Measurements from ENCODE around the gene CYB561D1. TPM values are rescaled to one million over a fixed set of nuclear protein-coding genes. Genes with fewer than 3 reads are reported as not detected.

The CYB561D1 gene
- total RNA-seq, 2 experiments from 2014 or later, result 19.5 to 21.4 TPM

- Mint-ChIP-seq H3K36me3 (ENCODE audit: low read depth) (no peaks in the 10 kb centered on the region), H3K9me3 (no peaks in the 10 kb centered on the region), H3K4me1 (peaks cover 36% of the 10 kb centered on the region), H3K27ac (peak within 1 kb of the TSS; percentile 79), H3K4me3 (peak within 1 kb of the TSS; percentile 93), H3K27me3 (peaks cover 17% of the 10 kb centered on the region)
- DNase-seq, result peak; percentile 94
- CTCF ChIA-PET, result interaction anchor here (0.6 to 25.9 kb wide), 8 partner anchors 10 to 65 kb away, joined by 3 to 779 read pairs (median 4); partner anchors contain the start of genes CYB561D1, GNAI3, GPR61 and PSMA5
- POLR2A ChIA-PET, result interaction anchor here (0.6 to 6.4 kb wide), 18 partner anchors 9 to 551 kb away, joined by 3 to 78 read pairs (median 5); partner anchors contain the start of genes AMIGO1, AMPD2, CELSR2 and CYB561D1
These were observed 10.0 kb upstream of the CYB561D1 start, which contains the start of gene ATXN7L2 for GRCh38 chr1:109483672-109484518. ATXN7L2 (plus strand) TSS chr1:109483905; CDS start chr1:109483954, 49 bp downstream.

- peak overlapping the region; percentile 79 for H3K27ac Mint-ChIP-seq
- H3K9me3 Mint-ChIP-seq, result no peaks in the 10 kb centered on the region
- peaks cover 11% of the 10 kb centered on the region for H3K27me3 Mint-ChIP-seq
- ChIA-PET POLR2A (interaction anchor here (0.6 to 6.4 kb wide), 16 partner anchors 10 to 550 kb away, joined by 3 to 78 read pairs (median 6); partner anchors contain the start of genes AMIGO1, AMPD2, CELSR2 and CYB561D1), CTCF (interaction anchor here (0.6 to 25.9 kb wide), 6 partner anchors 9 to 64 kb away, joined by 3 to 779 read pairs (median 4); partner anchors contain the start of genes CYB561D1, GNAI3 and GPR61)
- peaks cover 34% of the 10 kb centered on the region for H3K4me1 Mint-ChIP-seq
- peak overlapping the region; percentile 93 for H3K4me3 Mint-ChIP-seq
- no peak for DNase-seq
- H3K36me3 Mint-ChIP-seq (ENCODE audit: low read depth), result peaks cover 2% of the 10 kb centered on the region
These were observed 9.3 kb upstream of the CYB561D1 start for GRCh38 chr1:109484519-109484975.

- Mint-ChIP-seq H3K9me3 (no peaks in the 10 kb centered on the region), H3K4me1 (peaks cover 34% of the 10 kb centered on the region), H3K4me3 (peak overlapping the region; percentile 93), H3K27ac (peak overlapping the region; percentile 79), H3K27me3 (peaks cover 10% of the 10 kb centered on the region), H3K36me3 (ENCODE audit: low read depth) (peaks cover 2% of the 10 kb centered on the region)
- ChIA-PET POLR2A (interaction anchor here (1.6 to 6.4 kb wide), 8 partner anchors 10 to 385 kb away, joined by 4 to 78 read pairs (median 22); partner anchors contain the start of genes AMIGO1, CYB561D1, GNAI3 and PSMA5), CTCF (interaction anchor here (1.0 to 25.9 kb wide), 3 partner anchors 9 to 50 kb away, joined by 3 to 779 read pairs (median 51); partner anchors contain the start of genes CYB561D1 and GPR61)
- DNase-seq, result no peak
These were observed 8.9 kb upstream of the CYB561D1 start for GRCh38 chr1:109485001-109485400.

GRCh38 chr1:109487261-109487660, 6.6 kb upstream of the CYB561D1 start:
- Mint-ChIP-seq H3K27ac (no peak overlapping the region), H3K36me3 (ENCODE audit: low read depth) (peaks cover 6% of the 10 kb centered on the region)
- POLR2A ChIA-PET, result interaction anchor here (1.2 to 6.4 kb wide), 3 partner anchors 43 to 97 kb away, joined by 3 to 78 read pairs (median 46); partner anchors contain the start of gene PSMA5

GRCh38 chr1:109488201-109488600, 5.7 kb upstream of the CYB561D1 start:
- POLR2A ChIA-PET, result interaction anchor here (1.4 to 6.4 kb wide), 2 partner anchors 14 to 62 kb away, joined by 3 to 78 read pairs; partner anchors contain the start of gene PSMA5
- Mint-ChIP-seq H3K4me1 (peaks cover 26% of the 10 kb centered on the region), H3K4me3 (no peak overlapping the region)

More at GRCh38 chr1:109487261-109487660, 6.6 kb upstream of the CYB561D1 start:
- peaks cover under 1% of the 10 kb centered on the region for H3K27me3 Mint-ChIP-seq
- peaks cover 33% of the 10 kb centered on the region for H3K4me1 Mint-ChIP-seq
- CTCF ChIA-PET, result interaction anchor here (25.9 kb wide), 1 partner anchor 48 kb away, joined by 779 read pairs; the partner anchor contains the start of gene GPR61
- no peak overlapping the region for H3K4me3 Mint-ChIP-seq
- no peaks in the 10 kb centered on the region for H3K9me3 Mint-ChIP-seq
- DNase-seq, result no peak

GRCh38 chr1:109488696-109489095, 5.2 kb upstream of the CYB561D1 start:
- POLR2A ChIA-PET, result interaction anchor here (1.4 kb wide), 1 partner anchor 14 kb away, joined by 3 read pairs; no protein-coding TSS in a partner anchor
- Mint-ChIP-seq H3K4me3 (no peak overlapping the region), H3K27me3 (no peaks in the 10 kb centered on the region), H3K36me3 (ENCODE audit: low read depth) (peaks cover 6% of the 10 kb centered on the region), H3K4me1 (peaks cover 22% of the 10 kb centered on the region), H3K27ac (no peak overlapping the region), H3K9me3 (no peaks in the 10 kb centered on the region)
- CTCF ChIA-PET, result interaction anchor here (0.8 to 25.9 kb wide), 4 partner anchors 10 to 47 kb away, joined by 3 to 779 read pairs (median 77); partner anchors contain the start of genes AMIGO1 and GPR61
- DNase-seq, result no peak

More at GRCh38 chr1:109488201-109488600, 5.7 kb upstream of the CYB561D1 start:
- H3K36me3 Mint-ChIP-seq (ENCODE audit: low read depth), result peaks cover 6% of the 10 kb centered on the region
- CTCF ChIA-PET, result interaction anchor here (0.8 to 25.9 kb wide), 4 partner anchors 11 to 47 kb away, joined by 3 to 779 read pairs (median 77); partner anchors contain the start of genes AMIGO1 and GPR61
- no peak overlapping the region for H3K27ac Mint-ChIP-seq
- no peaks in the 10 kb centered on the region for H3K27me3 Mint-ChIP-seq
- no peak for DNase-seq
- H3K9me3 Mint-ChIP-seq, result no peaks in the 10 kb centered on the region

GRCh38 chr1:109490029-109490933, 3.6 kb upstream of the CYB561D1 start:
- peaks cover 22% of the 10 kb centered on the region for H3K4me1 Mint-ChIP-seq
- H3K27me3 Mint-ChIP-seq, result no peaks in the 10 kb centered on the region
- peaks cover 10% of the 10 kb centered on the region for H3K36me3 Mint-ChIP-seq (ENCODE audit: low read depth)
- no peak overlapping the region for H3K4me3 Mint-ChIP-seq
- H3K27ac Mint-ChIP-seq, result no peak overlapping the region
- POLR2A ChIA-PET, result interaction anchor here (0.7 to 5.8 kb wide), 8 partner anchors 11 to 65 kb away, joined by 3 to 54 read pairs (median 4); partner anchors contain the start of genes AMIGO1, GNAI3 and PSMA5
- H3K9me3 Mint-ChIP-seq, result no peaks in the 10 kb centered on the region
- CTCF ChIA-PET, result interaction anchor here (0.6 to 25.9 kb wide), 16 partner anchors 9 to 205 kb away, joined by 3 to 779 read pairs (median 4); partner anchors contain the start of genes AMIGO1, GNAI3 and GPR61
- peak; percentile 78 for DNase-seq

GRCh38 chr1:109490934-109491302, 3.0 kb upstream of the CYB561D1 start:
- ChIA-PET CTCF (interaction anchor here (0.7 to 25.9 kb wide), 13 partner anchors 8 to 130 kb away, joined by 3 to 779 read pairs (median 6); partner anchors contain the start of genes AMIGO1, GNAI3 and GPR61), POLR2A (interaction anchor here (0.7 to 8.1 kb wide), 9 partner anchors 7 to 65 kb away, joined by 3 to 64 read pairs (median 4); partner anchors contain the start of genes AMIGO1, ATXN7L2, GNAI3 and PSMA5)
- peaks cover 13% of the 10 kb centered on the region for H3K36me3 Mint-ChIP-seq (ENCODE audit: low read depth)
- no peak for DNase-seq
- H3K27ac Mint-ChIP-seq, result no peak overlapping the region
- peaks cover 25% of the 10 kb centered on the region for H3K4me1 Mint-ChIP-seq
- no peaks in the 10 kb centered on the region for H3K9me3 Mint-ChIP-seq
- no peaks in the 10 kb centered on the region for H3K27me3 Mint-ChIP-seq
- no peak overlapping the region for H3K4me3 Mint-ChIP-seq

- Mint-ChIP-seq H3K9me3 (no peaks in the 10 kb centered on the region), H3K4me3 (no peak overlapping the region), H3K27ac (no peak overlapping the region), H3K27me3 (no peaks in the 10 kb centered on the region), H3K36me3 (ENCODE audit: low read depth) (peaks cover 18% of the 10 kb centered on the region), H3K4me1 (peaks cover 29% of the 10 kb centered on the region)
- ChIA-PET POLR2A (interaction anchor here (0.7 to 8.1 kb wide), 8 partner anchors 7 to 66 kb away, joined by 3 to 64 read pairs (median 6); partner anchors contain the start of genes ATXN7L2, GNAI3 and PSMA5), CTCF (interaction anchor here (0.7 to 25.9 kb wide), 9 partner anchors 7 to 129 kb away, joined by 3 to 779 read pairs (median 11); partner anchors contain the start of genes AMIGO1, ATXN7L2, GNAI3 and GPR61)
- no peak for DNase-seq
These were observed 2.5 kb upstream of the CYB561D1 start for GRCh38 chr1:109491372-109491771.

GRCh38 chr1:109492779-109493178, 1.1 kb upstream of the CYB561D1 start:
- DNase-seq, result no peak
- no peaks in the 10 kb centered on the region for H3K9me3 Mint-ChIP-seq
- POLR2A ChIA-PET, result interaction anchor here (1.1 to 8.1 kb wide), 8 partner anchors 9 to 67 kb away, joined by 3 to 64 read pairs (median 15); partner anchors contain the start of genes ATXN7L2, GNAI3 and PSMA5
- no peak overlapping the region for H3K27ac Mint-ChIP-seq
- peaks cover 36% of the 10 kb centered on the region for H3K4me1 Mint-ChIP-seq
- H3K4me3 Mint-ChIP-seq, result no peak overlapping the region
- CTCF ChIA-PET, result interaction anchor here (0.7 to 25.9 kb wide), 12 partner anchors 7 to 269 kb away, joined by 3 to 779 read pairs (median 6); partner anchors contain the start of genes AMIGO1, ATXN7L2, GNAI3 and GPR61
- H3K36me3 Mint-ChIP-seq (ENCODE audit: low read depth), result peaks cover 28% of the 10 kb centered on the region
- no peaks in the 10 kb centered on the region for H3K27me3 Mint-ChIP-seq

GRCh38 chr1:109493227-109493626, 667 bp upstream of the CYB561D1 start:
- Mint-ChIP-seq H3K9me3 (no peaks in the 10 kb centered on the region), H3K4me1 (peaks cover 39% of the 10 kb centered on the region), H3K4me3 (peak overlapping the region; percentile 96), H3K36me3 (ENCODE audit: low read depth) (peaks cover 31% of the 10 kb centered on the region), H3K27ac (no peak overlapping the region), H3K27me3 (no peaks in the 10 kb centered on the region)
- ChIA-PET POLR2A (interaction anchor here (1.1 to 8.1 kb wide), 10 partner anchors 9 to 147 kb away, joined by 3 to 64 read pairs (median 12); partner anchors contain the start of genes ATXN7L2, GNAI3 and PSMA5), CTCF (interaction anchor here (0.6 to 25.9 kb wide), 15 partner anchors 9 to 687 kb away, joined by 3 to 779 read pairs (median 4); partner anchors contain the start of genes AMIGO1, ATXN7L2, GNAI3 and GPR61)
- no peak for DNase-seq
